ENCODE data around the gene EFNA2.
"Not testable (repeated sequence)": the region's sequence is repeated elsewhere in the genome, so short reads cannot be mapped to it uniquely, and the experiment has no call there.

The EFNA2 gene

DNA sequence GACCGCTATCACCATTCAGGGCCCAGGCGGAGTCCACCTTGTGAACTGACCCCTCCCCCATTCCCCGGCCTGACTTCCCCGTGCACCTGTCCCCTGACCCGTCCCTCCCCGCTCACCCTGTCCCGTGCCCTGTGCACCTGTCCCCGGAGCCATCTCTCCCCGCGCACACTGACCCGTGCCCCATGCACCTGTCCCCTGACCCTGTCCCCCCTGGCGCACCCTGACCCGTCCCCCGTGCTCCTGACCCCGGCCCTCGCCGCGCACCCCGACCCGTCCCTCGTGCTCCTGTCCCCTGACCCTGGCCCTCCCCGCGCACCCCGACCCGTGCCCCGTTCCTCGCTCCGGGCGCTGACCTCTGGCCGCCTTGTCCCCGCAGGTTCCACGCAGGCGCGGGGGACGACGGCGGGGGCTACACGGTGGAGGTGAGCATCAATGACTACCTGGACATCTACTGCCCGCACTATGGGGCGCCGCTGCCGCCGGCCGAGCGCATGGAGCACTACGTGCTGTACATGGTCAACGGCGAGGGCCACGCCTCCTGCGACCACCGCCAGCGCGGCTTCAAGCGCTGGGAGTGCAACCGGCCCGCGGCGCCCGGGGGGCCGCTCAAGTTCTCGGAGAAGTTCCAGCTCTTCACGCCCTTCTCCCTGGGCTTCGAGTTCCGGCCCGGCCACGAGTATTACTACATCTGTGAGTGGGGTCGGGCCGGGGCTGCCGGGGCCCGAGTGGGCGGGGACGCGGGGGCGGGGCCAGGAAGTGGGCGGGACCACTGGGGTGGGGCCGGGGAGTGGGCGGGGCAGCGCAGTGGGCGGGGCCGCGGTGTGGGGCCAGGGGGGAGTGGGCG is 9.7 kb downstream of the EFNA2 start:
- H3K4me1 Mint-ChIP-seq (ENCODE audit: low read depth) = no peaks in the 10 kb centered on the region
- H3K27me3 Mint-ChIP-seq (ENCODE audit: low read depth) = peaks cover 4% of the 10 kb centered on the region
- H3K4me3 Mint-ChIP-seq = no peak overlapping the region
- H3K9me3 Mint-ChIP-seq = no peaks in the 10 kb centered on the region
- H3K27ac Mint-ChIP-seq = no peak overlapping the region
- H3K36me3 Mint-ChIP-seq (ENCODE audit: low read depth) = no peaks in the 10 kb centered on the region
- no peak for DNase-seq (ENCODE audit: low spot score)

DNA sequence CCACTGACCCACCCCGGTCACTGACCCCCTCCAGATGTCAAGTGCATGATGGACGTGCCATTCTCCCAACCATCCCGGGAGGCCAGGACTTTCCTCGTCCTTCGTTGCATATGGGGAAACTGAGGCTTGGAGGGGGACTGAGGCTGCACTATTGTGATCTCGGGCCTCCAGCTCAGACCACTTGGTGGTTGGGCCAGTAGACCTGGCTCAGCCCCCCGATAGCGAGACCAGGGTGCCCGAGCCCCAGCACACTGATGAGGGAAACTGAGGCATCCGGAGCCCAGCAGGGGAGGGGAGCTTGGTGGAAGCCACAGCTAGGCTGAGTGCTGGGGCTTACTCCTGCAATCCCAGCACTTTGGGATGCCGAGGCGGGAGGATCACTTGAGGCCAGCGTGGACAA is 10.4 kb downstream of the EFNA2 start:
- Mint-ChIP-seq H3K4me3 (no peak overlapping the region), H3K27me3 (ENCODE audit: low read depth) (peaks cover 4% of the 10 kb centered on the region), H3K27ac (no peak overlapping the region), H3K4me1 (ENCODE audit: low read depth) (no peaks in the 10 kb centered on the region), H3K36me3 (ENCODE audit: low read depth) (no peaks in the 10 kb centered on the region), H3K9me3 (no peaks in the 10 kb centered on the region)
- no peak for DNase-seq (ENCODE audit: low spot score)

DNA sequence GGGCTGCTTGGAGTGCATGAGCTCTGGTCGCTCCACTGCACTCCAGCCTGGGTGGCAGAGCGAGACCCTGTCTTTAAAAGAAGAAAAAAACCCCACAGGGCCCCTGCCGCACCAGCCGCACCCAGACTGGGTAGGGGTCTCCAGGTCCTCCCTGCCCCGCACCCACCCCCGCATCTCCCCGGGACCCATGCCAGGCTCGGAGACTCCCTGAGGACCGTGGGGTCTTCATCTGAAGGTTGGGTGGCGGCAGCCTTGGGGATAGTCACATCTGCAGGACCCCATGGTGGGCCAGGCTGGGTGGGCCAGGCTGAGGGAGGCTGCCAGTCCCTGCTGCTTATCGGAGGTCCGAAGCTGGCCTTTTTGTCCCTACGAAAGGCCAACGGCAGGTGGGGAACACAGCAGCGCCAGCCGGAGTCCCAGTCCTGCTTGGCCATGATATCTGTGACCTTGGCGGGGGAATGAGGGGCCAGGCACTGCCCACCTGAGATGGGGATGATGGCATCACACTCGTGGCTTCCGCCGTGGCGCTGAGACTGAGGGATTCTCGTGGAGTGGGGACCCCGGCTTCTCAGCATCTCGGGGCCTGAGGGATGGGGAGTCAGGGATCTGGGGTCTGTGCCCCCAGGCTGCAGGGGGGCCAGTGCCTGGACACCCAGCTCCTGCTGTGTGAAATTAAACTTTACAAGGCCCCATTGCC is 11.1 kb downstream of the EFNA2 start:
- peaks cover 4% of the 10 kb centered on the region for H3K27me3 Mint-ChIP-seq (ENCODE audit: low read depth)
- no peak overlapping the region for H3K27ac Mint-ChIP-seq
- no peak for DNase-seq (ENCODE audit: low spot score)
- no peaks in the 10 kb centered on the region for H3K36me3 Mint-ChIP-seq (ENCODE audit: low read depth)
- H3K4me3 Mint-ChIP-seq = no peak overlapping the region
- H3K9me3 Mint-ChIP-seq = no peaks in the 10 kb centered on the region
- H3K4me1 Mint-ChIP-seq (ENCODE audit: low read depth) = no peaks in the 10 kb centered on the region

- no peak for DNase-seq (ENCODE audit: low spot score)
- H3K36me3 Mint-ChIP-seq (ENCODE audit: low read depth) = no peaks in the 10 kb centered on the region
- no peak overlapping the region for H3K27ac Mint-ChIP-seq
- peaks cover 4% of the 10 kb centered on the region for H3K27me3 Mint-ChIP-seq (ENCODE audit: low read depth)
- H3K9me3 Mint-ChIP-seq = no peaks in the 10 kb centered on the region
- H3K4me3 Mint-ChIP-seq = no peak overlapping the region
- no peaks in the 10 kb centered on the region for H3K4me1 Mint-ChIP-seq (ENCODE audit: low read depth)
Observed at GRCh38 chr19:1298235-1298634, 12.6 kb downstream of the EFNA2 start.

DNA sequence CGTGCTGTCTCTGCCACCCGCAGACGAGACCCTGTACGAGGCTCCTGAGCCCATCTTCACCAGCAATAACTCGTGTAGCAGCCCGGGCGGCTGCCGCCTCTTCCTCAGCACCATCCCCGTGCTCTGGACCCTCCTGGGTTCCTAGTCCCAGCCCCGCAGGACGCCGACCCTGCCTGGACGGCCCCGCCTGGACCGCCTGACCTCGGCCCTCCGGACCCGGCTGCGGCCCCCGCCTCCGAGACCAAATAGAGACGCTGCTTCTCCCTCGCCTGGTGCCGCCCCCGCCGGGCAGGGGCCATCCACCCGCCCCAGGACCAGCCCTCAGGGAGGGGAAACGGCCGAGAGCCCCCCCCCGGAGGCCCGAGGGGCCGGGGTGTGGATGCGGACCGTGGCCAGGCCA is 14.1 kb downstream of the EFNA2 start:
- Mint-ChIP-seq H3K36me3 (ENCODE audit: low read depth) (no peaks in the 10 kb centered on the region), H3K27me3 (ENCODE audit: low read depth) (peaks cover 2% of the 10 kb centered on the region), H3K27ac (no peak overlapping the region), H3K4me3 (no peak overlapping the region), H3K9me3 (no peaks in the 10 kb centered on the region), H3K4me1 (ENCODE audit: low read depth) (no peaks in the 10 kb centered on the region)
- DNase-seq (ENCODE audit: low spot score) = no peak

DNA sequence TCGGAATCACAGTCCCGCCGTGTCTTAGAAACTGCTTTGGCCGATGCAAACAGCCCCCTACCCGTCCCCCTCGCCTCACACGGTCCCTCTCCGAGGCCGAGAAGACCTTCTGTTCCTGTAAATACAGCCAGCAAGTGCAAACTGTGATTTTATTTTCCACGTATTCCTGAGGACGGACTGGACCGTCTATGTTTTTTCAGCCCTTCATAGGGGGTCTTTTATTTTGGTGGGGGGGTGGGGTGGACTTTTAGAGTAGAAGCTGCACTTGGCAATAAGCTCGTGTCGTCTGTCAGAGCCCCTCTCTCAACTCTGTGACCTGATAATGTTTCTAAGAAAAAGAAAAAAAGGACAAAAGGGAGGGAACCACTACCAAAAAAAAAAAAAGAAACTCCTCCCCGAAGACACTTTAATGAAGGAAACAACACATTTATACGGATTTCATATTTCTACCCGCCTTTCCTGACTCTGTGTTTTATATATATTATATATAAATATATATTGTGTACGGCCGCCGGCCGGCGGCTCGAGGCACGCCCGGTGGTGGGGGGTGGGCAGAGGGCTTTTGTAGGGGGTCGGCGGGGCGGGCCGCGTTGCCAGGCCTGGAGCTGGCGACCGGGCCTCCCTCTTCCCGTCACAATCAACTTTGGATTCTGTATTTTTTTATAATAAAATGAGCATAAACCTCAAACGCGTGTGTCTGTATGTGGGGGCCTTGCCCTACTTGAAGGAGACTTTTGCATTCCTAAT is 15.2 kb downstream of the EFNA2 start:
- Mint-ChIP-seq H3K36me3 (ENCODE audit: low read depth) (no peaks in the 10 kb centered on the region), H3K4me3 (no peak overlapping the region), H3K9me3 (no peaks in the 10 kb centered on the region), H3K27ac (no peak overlapping the region), H3K4me1 (ENCODE audit: low read depth) (no peaks in the 10 kb centered on the region), H3K27me3 (ENCODE audit: low read depth) (peaks cover 2% of the 10 kb centered on the region)
- no peak for DNase-seq (ENCODE audit: low spot score)

DNA sequence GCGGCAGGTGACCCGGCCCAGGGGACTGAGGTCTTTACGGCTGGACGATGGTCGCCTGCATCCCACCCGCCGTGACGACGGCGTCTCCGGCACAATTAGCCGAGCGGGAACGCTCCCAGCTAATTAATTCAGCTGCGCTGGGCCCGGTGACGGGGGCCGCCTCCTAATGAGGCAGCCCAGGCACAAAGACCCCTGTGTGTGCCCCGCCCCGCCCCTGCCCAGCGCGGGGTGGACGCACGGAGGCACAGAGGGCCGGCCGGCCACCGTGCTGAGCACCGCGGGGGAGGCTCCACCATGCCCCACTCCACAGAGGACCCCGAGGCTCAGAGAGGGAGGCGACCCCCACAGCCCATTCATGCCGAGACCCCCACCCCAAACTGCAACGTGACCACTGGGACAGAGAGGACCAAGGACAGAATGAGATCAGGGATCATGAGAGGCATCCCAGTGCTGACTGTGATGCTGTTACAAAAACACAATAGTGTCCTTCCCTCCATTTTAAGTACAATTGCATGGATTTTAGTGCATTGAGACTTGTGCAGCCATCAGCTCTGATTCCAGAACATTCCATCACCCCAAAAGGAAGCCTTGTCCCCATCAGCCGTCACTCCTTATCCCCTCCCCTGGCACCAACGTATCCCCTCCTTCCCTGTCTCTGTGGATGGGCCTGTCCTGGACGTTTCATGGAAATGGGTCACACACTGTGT is 17.0 kb downstream of the EFNA2 start:
- no peaks in the 10 kb centered on the region for H3K4me1 Mint-ChIP-seq (ENCODE audit: low read depth)
- H3K4me3 Mint-ChIP-seq = no peak overlapping the region
- H3K9me3 Mint-ChIP-seq = no peaks in the 10 kb centered on the region
- peaks cover 2% of the 10 kb centered on the region for H3K27me3 Mint-ChIP-seq (ENCODE audit: low read depth)
- no peak for DNase-seq (ENCODE audit: low spot score)
- H3K36me3 Mint-ChIP-seq (ENCODE audit: low read depth) = no peaks in the 10 kb centered on the region
- no peak overlapping the region for H3K27ac Mint-ChIP-seq

DNA sequence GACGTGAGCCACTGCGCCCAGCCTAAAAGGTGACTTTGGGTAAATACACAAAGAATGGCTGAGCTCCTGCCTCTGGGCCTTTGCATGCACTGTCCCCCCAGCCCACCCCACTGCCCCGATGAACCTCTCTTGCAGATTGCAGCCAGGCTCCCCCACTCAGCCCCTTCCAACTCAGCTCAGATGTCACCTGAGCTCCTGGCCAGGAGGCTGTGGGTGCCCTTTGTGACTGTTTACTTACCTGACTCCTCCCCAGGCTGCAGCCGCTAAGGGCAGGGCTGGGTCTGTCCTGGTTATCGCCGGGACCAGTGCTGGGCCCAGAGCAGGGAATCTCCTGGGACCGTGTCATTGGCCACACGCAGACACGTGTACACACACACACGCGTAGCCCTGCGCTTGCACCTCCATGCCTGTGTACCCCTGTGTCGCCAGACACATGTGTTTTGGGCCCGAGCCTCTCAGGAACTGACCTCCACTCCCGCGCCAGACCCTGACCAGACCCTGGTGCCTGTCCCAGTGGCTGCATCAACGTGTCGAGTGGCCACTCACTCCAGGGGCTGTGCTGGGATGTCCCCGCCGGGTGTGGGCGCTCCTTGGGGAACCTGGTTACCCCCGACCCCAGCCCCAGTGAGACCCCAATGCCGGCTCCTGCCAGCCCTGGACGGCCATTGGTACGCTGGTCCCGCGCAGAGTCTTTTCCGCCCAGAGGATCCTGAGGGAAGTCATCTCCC is 18.7 kb downstream of the EFNA2 start:
- Mint-ChIP-seq H3K4me3 (no peak overlapping the region), H3K36me3 (ENCODE audit: low read depth) (no peaks in the 10 kb centered on the region), H3K9me3 (no peaks in the 10 kb centered on the region), H3K27me3 (ENCODE audit: low read depth) (no peaks in the 10 kb centered on the region), H3K4me1 (ENCODE audit: low read depth) (no peaks in the 10 kb centered on the region), H3K27ac (no peak overlapping the region)
- DNase-seq (ENCODE audit: low spot score) = no peak

DNA sequence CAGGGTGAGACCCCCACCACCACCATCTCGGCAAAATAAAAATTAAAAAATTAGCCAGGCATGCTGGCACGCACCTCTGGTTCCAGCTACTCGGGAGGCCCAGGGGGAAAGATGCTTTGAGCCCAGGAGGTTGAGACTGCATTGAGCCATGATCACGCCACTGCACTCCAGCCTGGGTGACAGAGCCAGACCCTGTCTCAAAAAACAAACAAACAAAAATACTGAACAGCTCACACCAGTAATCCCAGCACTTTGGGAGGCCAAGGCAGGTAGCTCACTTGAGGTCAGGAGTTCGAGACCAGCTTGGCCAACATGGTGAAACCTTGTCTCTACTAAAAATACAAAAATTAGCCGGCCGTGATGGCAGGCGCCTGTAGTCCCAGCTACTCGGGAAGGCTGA is 19.7 kb downstream of the EFNA2 start:
- not testable (repeated sequence) for DNase-seq (ENCODE audit: low spot score); H3K36me3 Mint-ChIP-seq (ENCODE audit: low read depth); H3K4me3 Mint-ChIP-seq; H3K9me3 Mint-ChIP-seq; H3K4me1 Mint-ChIP-seq (ENCODE audit: low read depth); H3K27me3 Mint-ChIP-seq (ENCODE audit: low read depth); H3K27ac Mint-ChIP-seq

GRCh38 chr19:1307320-1307719 is 21.6 kb downstream of the EFNA2 start:
- no peaks in the 10 kb centered on the region for H3K9me3 Mint-ChIP-seq
- H3K27me3 Mint-ChIP-seq (ENCODE audit: low read depth) = no peaks in the 10 kb centered on the region
- H3K4me3 Mint-ChIP-seq = peak overlapping the region; percentile 32
- no peak for DNase-seq (ENCODE audit: low spot score)
- H3K27ac Mint-ChIP-seq = no peak overlapping the region
- H3K4me1 Mint-ChIP-seq (ENCODE audit: low read depth) = no peaks in the 10 kb centered on the region
- H3K36me3 Mint-ChIP-seq (ENCODE audit: low read depth) = no peaks in the 10 kb centered on the region

- Mint-ChIP-seq H3K27ac (no peak overlapping the region), H3K9me3 (no peaks in the 10 kb centered on the region), H3K4me1 (ENCODE audit: low read depth) (no peaks in the 10 kb centered on the region), H3K36me3 (ENCODE audit: low read depth) (no peaks in the 10 kb centered on the region), H3K27me3 (ENCODE audit: low read depth) (no peaks in the 10 kb centered on the region), H3K4me3 (peak overlapping the region; percentile 32)
- no peak for DNase-seq (ENCODE audit: low spot score)
Observed at GRCh38 chr19:1307755-1308303, 22.2 kb downstream of the EFNA2 start.

GRCh38 chr19:1308718-1309117 is 23.0 kb downstream of the EFNA2 start:
- Mint-ChIP-seq H3K4me1 (ENCODE audit: low read depth) (no peaks in the 10 kb centered on the region), H3K27me3 (ENCODE audit: low read depth) (no peaks in the 10 kb centered on the region), H3K9me3 (no peaks in the 10 kb centered on the region), H3K27ac (no peak overlapping the region), H3K36me3 (ENCODE audit: low read depth) (no peaks in the 10 kb centered on the region), H3K4me3 (no peak overlapping the region)
- no peak for DNase-seq (ENCODE audit: low spot score)
